Vagina (tissue), 2 donors: Measurements from ENCODE around the gene CCDC12.

ENCODE experiments used
- POLR2A ChIP-seq, 2 donors: fragments of 450-650 bp; IDR thresholded peaks; one replicate each; pipeline ENCODE4 v1.6.1; 2017; ENCODE audit warnings: antibody characterized with exemption in 2 of 2, mild to moderate bottlenecking in 2 of 2, moderate library complexity in 2 of 2
- TF ChIP-seq, protein P1 (sequence below), 3 experiments: fragments of 450-650 bp in 2 of 3; fragments of 200-600 bp in 1 of 3; sonication (generic) in 1 of 3; IDR thresholded peaks; one replicate each; pipeline ENCODE4 v1.5.1; 2017 to 2019; ENCODE audit warnings: antibody characterized with exemption in 3 of 3, mild to moderate bottlenecking in 2 of 3, moderate library complexity in 2 of 3

DNA sequence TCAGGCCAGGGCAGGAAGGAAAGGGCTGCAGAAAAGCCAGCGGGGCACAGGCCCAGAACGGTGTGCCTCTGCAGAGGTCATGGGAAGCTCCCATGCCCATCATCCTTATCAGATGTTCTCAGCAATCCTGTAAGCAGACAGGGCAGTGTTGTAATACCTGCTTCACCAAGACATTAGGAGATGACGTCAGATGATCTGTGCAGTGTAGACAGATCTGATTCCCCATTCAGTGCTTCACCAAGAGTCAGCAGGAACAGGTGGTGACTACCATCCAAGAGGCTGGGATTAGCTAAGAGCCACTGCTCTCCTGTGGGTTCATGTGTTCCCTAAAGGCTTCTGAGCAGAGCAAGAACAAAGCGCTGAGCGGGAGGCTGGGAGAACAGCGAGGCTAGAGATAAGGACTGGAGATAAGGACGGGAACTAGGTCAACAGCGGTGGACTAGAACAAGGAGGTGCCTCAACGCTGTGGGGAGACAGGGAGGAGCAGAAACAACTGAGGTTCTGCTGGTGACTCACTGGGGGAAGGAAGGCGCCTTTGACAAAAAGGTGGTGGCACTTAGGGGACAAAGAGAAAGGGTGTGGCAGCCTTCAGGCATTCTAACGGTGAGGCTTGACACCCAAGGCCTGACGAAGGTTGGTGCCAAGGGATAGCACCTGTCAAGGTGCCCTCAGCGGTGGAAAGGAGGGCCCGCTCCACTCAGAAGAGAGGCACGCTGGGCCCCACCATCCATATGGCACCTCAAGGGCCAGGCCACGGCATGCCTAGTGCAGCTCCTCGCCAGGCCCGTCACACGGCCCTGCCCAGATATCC lies 28.4 kb downstream of the CCDC12 start:
- TF ChIP-seq POLR2A (IDR thresholded peaks at IDR 0.05) = no peak
- TF ChIP-seq, protein P1, sequence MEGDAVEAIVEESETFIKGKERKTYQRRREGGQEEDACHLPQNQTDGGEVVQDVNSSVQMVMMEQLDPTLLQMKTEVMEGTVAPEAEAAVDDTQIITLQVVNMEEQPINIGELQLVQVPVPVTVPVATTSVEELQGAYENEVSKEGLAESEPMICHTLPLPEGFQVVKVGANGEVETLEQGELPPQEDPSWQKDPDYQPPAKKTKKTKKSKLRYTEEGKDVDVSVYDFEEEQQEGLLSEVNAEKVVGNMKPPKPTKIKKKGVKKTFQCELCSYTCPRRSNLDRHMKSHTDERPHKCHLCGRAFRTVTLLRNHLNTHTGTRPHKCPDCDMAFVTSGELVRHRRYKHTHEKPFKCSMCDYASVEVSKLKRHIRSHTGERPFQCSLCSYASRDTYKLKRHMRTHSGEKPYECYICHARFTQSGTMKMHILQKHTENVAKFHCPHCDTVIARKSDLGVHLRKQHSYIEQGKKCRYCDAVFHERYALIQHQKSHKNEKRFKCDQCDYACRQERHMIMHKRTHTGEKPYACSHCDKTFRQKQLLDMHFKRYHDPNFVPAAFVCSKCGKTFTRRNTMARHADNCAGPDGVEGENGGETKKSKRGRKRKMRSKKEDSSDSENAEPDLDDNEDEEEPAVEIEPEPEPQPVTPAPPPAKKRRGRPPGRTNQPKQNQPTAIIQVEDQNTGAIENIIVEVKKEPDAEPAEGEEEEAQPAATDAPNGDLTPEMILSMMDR (IDR thresholded peaks at IDR 0.05) = no peak
